DMS153 (cell line): ENCODE data around the gene SLC25A25.
"Not testable (repeated sequence)": the region's sequence is repeated elsewhere in the genome, so short reads cannot be mapped to it uniquely, and the experiment has no call there.

Source experiments
- DNase-seq: peaks from one replicate; lab custom pipeline; 2025; lab: John Stamatoyannopoulos, UW

SLC25A25 gene

GRCh38 chr9:128051932-128052709 lies 15.9 kb upstream of the SLC25A25 start:
- DNase-seq, result no peak

DNA sequence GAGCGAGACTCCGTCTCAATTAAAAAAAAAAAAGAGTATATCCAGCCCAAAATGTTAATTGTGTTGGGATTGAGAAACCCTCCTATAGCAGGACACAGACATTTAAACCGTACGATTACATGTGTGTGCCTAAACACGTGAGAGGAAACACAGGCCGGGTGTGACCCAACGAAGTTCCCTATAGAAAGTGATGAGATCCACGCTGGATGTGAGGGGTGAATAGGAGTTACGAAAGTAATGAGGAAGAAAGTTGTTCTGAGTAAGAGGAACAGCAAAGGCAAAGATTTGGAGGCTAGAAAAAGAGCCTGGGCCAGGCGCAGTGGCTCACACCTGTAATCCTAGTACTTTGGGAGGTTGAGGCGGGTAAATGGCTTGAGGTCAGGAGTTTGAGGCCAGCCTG lies 14.5 kb upstream of the SLC25A25 start:
- no peak for DNase-seq

DNA sequence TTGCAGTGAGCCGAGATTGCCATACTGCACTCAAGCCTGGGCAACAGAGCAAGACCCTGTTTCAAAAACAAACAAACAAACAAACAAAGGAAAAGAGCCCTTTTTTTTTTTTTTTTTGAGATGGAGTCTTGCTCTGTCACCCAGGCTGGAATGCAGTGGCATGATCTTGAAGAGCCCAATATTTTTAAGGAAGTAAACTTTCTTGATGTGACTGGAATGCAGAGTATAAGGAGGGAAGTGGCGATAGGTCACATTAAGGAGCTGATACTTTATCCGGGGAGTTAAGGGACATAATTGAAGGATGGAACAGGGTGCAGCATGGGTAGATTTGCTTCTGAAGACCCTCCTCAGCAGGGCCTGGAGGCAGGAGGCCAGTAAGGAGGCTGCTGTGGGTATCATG lies 13.9 kb upstream of the SLC25A25 start:
- DNase-seq, result no peak

DNA sequence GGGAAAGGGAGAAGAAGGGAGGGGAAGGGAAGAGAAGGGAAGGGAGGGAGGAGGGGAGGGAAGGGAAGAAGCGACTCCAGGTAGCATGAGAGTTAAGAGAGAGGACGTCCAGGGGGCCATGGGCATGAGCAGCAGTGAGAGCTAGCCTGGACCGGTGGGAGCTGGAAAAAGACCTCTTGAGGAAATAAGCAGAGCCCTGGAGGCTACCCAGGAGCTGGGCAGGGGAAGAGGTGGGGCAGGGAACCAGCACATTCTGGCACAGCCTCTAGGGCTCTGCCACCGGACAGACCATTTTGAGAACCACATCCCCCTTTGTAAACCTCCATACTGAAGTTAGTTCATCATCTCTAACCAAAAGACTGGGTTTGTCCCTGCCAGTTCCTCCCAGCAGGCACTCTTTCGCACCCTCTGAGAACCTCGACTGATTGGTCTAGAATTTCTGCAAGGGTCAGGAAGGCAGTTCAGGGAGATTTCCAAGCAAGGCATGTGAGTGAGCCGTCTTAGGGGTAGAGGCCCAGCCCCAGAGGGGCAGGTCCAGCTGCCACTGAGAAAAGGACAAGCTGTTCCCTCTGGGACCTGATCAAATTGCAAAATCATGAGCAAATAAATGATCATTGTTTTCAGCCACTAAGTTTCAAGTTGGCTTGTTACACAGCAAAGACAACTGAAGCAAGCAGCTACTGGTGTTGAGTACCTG lies 12.5 kb upstream of the SLC25A25 start:
- DNase-seq, result no peak

DNA sequence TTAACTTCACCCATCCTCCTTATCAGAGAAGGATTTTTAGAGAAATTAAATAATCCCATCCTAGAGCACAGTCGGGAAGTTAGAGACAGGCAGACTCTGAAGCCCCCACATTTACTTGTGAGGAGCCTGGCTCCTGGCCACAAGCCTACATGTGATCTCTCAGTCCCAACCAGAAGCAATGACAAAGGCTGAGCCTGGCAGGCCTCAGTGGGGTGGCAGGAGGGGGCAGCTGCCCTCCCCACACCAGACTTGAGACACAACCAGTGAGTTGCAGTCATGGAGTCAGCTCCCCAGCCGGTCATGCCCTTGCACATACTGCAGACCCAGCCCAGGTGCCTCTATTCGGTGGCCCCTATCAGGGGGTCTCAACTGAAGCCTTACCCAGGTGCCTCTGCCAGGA lies 11.9 kb upstream of the SLC25A25 start:
- DNase-seq, result no peak

DNA sequence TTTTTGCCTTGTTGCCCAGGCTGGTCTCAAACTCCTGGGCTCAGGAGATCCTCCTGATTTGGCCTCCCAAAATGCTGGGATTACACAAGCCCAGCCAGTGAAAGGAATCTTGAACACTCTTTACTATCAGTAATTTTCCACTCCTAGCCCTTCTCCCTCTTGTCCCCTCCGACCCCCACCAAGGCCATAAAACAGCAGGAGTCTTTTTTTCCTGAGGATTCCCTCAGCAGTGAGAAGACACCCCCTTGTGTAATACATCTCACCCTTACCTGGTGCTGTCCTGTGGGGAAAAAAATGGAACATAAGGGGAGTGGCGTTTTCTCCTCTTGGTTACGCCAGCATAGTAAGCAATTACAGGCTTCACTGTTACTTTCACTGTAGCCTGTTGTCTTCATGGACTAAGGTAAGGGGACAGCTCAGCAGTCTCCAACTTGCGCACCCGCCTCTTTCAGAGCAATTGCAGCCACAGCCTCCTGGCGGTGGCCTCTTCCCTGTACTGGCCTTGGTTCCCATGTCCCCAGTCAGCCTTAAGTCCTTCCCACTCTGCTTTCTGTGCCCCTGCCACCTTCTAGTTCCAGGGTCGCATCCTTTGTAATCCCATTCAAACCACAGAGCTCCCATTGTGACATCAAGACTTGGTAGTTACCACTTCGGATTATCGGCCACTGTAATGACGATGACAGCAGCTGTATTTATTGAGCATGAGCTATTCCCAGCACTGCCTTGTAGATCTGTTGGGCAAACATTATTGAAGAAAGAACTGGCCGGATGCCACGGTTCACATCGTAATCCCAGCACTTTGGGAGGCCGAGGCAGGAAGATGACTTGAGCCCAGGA lies 10.9 kb upstream of the SLC25A25 start:
- DNase-seq, result peak; percentile 74

DNA sequence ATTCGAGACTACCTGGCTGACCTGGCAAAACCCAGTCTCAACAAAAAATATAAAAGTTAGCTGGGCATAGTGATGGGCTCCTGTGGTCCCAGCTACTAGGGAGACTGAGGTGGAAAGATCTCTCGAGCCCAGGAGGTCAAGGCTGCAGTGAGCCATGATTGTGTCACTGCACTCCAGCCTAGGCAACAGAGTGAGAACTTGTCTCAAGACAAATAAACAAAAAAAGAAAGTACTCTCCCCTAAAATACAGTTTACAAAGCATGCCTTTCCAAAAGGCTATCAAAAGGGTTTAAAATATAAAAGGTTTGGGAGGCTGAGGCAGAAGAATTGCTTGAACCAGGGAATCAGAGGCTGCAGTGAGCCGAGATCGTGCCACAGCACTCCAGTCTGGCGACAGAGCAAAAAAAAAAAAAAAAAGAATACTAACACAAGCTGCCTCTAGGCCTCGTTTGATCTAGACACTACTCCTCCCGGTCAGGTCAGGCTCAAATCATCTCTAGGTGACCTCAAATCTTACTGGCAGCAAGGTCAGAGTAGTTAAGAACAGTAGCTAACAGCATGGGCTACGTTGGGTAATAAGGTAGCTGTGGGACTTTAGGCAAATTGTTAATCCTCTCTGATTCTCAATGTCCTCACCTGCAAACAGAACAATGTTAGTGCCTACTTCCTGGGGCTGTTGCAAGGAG lies 10.2 kb upstream of the SLC25A25 start:
- DNase-seq, result no peak

- DNase-seq, result no peak
Measured at GRCh38 chr9:128059365-128059983, 8.6 kb upstream of the SLC25A25 start.

DNA sequence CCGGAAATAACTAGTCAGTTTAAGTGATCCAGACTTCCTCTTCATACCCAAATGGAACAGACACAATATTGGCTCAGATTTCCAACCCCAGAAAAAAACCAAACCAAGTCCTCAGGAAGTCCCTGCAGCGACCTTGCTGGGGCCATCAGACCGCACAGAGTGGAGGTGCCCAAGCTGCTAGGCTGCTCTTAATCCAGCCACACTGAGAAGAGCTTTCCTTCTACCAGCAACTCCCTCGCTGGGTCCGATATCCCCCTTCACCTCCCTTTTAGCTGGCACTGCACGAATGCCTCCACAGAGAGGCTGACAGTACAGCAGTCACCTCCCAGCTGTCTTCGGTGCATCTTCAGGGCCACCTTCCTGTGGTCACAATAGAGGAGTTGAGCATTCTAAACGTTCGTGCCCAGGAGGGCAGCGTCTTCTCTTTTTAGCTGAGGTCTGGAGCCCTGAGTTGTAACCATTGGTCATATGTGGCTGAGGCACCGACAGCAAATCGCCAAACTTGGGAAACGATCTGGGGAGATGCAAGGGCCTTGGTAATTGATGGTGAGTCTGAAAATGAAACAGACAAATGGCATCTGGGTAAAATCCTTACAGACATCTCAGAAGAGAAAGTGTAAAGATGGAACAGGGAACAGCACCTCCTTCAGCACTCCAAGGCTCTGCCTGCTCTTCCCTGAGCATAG lies 6.6 kb upstream of the SLC25A25 start:
- no peak for DNase-seq

DNA sequence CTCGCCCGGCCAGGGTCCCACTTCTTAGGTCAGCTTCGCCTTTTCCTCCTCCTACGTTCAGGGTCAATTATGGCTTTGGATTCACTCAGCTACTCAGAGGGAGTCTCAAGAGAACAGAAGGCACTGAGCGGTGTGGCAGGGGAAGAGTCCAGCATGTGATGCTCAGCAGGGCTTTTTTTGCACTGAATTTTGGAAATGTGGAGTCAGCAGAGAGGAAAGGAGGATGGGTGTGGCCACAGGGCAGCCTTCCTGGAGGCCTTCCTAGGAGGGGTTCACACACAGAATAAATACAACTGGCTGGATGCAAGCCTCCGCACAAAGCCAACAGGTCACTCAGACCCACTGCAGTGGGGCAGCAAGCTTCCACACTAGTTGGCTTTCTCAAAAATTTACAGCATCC lies 5.8 kb upstream of the SLC25A25 start:
- no peak for DNase-seq

DNA sequence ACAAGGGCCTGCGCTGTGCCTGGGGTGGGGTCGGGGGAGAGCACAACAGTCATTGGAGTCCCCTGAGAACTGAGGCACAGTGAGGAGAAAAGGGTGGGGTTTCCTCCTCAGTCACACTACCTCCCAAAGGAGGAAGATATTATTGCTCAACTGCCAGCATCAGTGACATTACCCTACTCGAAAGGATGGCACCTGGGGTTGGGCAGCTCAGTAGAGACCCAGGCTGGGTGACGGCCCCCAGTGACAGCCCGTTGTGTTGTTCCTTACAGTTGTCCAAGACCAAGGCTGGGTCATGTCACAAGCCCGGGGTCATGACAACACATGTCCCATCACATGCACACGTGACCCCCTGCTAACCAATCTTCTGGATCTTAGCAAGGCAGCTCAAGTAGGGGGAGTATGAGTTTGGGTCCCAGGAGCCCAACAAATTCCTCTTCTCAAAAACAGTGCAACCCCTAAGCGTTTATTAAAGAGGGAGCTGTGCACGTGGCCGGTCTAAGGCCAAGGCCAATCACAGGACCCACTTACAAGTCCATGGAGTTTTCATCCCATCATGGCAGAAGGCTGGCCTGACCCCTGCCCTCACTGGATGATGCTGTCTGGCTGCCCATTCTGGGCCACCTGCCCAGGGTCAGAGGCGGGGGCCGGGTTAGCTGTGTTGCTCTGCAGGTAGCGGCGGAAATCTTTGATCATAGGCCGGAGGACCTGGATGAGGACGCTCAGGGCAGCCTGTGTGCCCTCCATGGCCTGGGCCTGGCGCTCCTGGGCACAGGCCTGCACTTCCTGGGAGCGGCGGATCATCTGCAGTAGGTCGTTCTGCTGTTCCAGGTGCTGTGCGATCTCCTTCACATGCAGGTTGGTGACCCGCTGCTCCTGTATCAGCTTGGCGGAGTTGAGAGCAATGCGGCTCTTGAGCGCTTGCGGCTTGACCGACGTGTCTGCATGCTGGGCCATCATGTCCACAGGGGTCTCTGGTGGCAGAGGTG lies 4.9 kb upstream of the SLC25A25 start:
- no peak for DNase-seq

DNA sequence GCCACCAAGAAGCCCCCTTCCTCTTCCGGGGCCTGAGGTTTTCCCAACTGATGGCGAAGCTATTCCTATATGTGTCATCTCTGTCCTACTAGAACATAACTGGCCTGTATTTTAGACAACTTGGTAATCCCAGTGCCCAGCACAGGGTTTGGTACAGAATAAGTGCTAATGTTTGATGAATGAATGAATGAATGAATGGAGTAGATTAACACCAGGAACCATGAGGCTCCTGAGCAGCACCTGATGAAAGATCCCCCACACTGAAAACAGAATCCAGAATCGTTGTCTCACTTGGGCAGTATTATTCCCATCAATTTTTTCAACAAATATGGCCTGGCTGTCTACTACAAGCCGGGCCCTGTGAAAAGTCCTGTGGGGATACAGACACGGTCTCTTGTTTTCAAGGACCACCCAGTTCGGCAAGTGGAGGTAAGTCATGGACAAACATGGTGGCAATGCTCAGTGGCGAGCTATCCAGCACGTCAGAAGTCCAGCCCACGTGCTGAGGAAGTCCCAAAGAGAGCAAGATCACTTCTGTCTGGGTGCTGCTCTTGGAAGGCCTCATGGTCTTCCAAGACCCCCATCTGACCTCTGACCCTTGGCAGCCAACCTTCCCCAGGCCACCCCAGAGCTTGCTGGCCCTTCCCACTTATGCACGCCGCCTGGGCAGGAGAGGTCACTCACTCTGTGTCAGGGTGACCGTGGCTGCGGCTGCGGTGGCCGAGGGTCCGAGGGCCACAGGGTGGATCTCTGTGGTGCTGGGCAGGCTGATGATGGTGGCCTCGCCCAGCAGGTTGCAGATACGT lies 1.9 kb upstream of the SLC25A25 start:
- DNase-seq, result no peak

- peak; percentile 99 for DNase-seq
Measured at GRCh38 chr9:128066713-128067644, 1.1 kb upstream of the SLC25A25 start, which contains the start of gene NAIF1. Gene NAIF1, minus strand, starts transcription at chr9:128067320. Its CDS starts 219 bp downstream, at chr9:128067101.

DNA sequence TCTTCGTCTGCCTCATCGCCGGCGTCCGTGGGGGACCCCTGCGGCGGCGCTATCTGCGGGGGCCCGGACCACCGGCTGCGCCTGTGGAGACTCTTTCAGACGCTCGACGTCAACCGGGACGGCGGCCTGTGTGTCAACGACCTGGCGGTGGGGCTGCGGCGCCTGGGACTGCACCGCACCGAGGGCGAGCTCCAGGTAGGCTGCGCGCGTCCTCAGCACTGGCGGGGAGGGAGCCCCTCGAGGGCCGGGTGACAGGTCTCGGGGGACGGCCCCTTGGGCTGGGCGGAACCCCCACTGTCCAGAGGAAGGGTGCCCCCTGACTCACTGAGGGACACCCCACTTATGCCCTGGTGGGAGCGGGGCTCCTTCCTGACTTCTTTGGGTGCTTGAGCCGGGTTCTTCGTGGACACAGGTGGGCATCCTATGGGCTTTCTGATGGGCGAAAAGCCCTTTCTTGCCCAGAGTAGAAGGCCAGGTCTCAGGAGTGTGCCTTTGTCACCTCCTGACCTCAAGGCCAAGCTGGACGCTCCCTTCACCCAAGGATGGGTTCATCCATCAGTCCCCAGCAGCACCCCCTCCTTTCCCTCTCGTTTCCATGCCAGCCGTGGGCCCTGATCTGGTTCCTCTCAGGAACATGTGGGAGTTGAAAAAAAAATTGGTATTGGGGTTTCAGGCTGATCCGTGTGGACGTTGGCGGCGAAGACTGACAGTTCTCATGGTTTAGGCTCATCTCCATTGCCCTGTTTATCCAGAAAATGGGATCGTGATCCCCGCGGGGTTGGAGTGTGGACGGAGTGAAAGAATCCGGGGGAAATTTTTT lies 564 bp downstream of the SLC25A25 start:
- no peak for DNase-seq

DNA sequence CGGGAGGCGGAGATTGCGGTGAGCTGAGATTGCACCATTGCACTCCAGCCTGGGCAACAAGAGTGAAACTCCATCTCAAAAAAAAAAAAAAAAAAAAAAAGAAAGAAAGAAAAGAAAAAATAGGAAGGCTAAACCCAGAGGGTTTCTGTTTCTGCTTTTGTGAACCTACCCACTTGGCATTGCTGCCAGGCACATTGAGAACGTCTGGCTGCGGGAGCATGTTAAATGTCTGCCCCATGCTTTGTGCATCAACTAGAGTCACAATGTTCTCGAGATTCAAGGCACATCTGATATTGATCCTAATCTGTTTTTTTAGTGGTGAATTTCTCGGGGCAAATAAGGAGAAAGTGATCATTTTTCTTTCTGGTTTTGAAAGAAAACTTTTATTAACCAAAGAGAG lies 2.8 kb downstream of the SLC25A25 start:
- no peak for DNase-seq

DNA sequence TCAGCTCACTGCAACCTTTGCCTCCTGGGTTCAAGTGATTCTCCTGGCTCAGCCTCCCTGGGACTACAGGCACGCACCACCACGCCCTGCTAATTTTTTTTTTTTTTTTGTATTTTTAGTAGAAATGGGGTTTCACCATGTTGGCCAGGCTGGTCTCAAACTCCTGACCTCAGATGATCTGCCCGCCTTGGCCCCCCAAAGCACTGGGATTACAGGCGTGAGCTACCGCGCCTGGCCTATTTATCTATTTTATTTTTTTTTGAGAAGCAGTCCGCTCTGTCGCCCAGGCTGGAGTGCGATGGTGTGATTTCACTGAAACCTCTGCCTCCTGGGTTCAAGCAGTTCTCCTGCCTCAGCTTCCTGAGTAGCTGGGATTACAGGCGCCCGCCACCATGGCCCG lies 3.4 kb downstream of the SLC25A25 start:
- not testable (repeated sequence) for DNase-seq
